Cortex of kidney (tissue), 1 donor: ENCODE results near the gene AFF3.
"Not testable (repeated sequence)": the region's sequence is repeated elsewhere in the genome, so short reads cannot be mapped to it uniquely, and the experiment has no call there.

ENCODE experiments used
- DNase-seq: peaks from one replicate; lab custom pipeline; 2025; lab: John Stamatoyannopoulos, UW

AFF3 gene

DNA sequence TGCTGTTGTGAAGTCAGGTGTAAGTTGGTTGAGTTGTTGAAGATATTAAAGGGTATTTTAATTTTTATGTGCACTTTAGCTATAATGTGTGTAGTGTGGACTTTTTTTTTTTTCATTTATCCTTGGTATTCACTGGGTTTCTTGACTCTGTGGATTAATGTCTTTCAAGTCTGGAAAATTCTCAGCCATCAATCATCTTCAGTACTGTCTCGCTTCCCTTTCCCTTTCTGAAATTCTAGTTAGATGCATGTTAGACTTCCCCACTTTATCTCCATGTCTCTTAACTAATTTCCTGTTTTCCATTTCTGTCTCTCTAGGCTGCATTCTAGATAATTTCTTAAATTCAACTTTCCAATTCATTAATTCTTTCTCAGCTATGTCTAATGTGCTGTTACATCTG lies 404.9 kb downstream of the AFF3 start:
- DNase-seq = no peak

DNA sequence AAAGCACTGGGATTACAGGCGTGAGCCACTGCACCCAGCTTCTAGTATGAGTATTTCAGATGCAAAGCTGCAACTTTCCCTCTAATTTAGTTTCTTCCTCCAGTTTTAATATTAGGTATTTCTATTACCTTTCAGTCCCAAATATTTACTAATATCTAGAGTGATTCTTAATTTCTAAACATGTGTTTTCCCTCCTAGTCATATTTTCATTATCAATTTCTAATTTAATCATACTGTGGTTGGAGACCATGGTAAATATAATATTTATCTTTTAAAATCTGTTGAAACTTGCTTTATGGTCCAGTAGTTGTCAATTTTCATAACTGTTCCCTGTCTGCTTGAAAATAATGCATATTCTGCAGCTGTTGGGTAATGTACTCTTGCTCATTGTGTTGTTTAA lies 406.6 kb downstream of the AFF3 start:
- DNase-seq = no peak

DNA sequence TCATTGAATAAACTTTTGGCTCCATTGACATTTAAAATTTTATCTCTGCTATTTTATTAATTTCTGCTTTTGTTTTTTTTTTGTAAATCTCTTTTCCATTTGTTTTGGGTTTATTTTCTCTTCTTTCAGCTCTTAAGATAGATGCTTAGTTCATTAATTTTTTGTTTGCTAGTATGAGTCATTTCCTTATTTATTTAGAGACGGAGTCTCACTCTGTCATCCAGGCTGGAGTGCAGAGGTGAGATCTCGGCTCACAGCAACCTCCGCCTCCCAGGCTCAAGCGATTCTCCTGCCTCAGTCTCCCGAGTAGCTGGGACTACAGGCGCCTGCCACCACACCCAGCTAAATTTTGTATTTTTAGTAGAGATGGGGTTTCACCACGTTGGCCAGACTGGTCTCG lies 407.1 kb downstream of the AFF3 start:
- DNase-seq = not testable (repeated sequence)

DNA sequence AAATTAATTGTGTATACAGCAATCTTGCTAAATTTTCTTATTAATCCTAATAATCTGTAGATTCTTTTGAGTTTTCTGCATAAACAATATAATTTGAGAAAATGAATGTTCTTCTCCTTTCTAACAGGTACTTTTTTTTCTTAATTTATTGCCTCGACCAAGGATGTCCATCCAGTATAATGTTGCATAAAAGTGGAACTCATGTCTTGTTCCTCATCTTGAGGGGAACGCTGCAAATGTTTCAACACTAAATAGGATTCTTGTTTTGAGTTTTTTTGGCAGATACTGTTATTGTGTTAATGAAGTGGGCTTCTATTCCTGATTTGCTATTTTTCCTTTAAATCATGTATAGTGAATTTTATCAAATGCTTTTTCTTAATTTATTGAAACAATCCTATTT lies 408.2 kb downstream of the AFF3 start:
- no peak for DNase-seq

DNA sequence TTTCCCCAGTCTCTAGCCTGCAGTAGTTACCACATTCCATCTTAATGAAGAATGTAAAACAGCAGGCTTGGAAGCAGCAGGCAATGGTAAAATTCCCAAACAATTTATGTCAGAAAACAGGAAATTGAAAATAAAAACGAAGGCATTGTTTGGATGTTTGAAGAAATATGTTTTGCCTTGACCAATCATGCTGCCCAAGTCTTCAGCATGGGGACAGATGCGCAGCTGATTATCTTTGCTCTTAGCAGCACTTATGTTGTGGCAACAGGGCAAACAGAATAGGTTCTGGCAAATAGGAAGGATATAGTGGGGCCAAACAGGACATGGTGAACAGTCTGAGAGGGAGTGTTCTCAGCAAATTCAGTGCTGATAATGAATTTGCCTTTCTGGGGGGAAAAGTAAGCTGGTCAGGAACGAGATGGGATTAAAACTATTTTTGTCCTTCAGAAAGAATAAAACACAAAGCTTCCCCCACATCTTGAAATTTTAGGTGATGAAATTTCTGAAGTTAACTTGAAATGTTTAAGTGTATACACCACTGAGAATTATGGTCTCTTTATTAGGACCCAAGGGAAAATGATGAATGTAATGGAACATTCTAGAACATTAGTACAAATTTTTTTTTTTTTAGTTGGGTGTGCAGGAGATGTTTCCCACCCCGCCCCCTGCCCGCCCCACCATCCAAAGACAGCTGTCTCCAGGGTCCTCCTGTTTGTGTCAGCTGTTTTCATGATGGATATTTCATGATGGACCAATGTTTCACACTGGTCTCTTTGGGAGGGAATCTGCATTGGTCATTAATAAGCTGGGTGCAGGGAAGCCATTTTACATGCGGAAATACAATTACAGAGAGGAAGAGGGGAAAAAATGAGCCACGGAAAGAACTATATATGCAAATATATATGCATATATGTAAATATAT lies 413.0 kb downstream of the AFF3 start:
- no peak for DNase-seq

DNA sequence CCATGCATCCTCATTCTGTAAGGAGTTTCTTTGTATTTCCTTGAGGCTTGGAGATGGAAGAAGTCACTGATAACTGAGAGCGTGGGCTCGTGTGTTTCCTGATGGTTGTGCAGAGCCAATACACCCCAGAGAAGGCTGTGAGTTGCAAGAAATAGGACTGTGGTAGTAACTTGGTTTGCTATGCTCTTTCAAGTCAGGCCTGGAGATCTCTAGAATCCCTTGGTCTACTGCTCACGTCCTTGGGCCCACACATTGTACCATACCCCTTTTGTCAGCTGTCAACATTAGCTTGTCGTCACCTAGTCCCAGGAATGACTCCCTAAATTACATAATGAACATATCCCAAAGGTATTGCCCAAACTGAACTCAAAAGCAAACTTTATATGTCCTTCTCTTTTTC lies 414.2 kb downstream of the AFF3 start:
- DNase-seq = no peak

DNA sequence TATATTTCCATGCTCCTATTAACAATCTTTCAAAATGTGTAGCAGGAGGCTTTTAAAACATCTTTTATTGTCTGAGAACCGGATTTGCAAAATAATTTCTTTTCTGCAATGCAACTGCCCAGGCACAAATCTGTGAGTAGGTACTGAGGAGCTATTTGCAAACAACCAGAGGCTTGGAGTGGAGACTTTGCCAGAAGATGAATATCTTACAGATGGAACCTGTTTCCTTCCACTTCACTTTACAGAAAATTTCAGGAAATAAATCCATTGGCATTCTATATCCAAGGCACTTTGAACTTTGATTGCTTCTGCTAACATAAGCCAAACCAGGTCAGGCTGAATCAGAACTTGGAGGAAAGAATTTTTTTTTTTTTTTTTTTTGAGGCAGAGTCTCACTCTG lies 415.2 kb downstream of the AFF3 start:
- DNase-seq = no peak

DNA sequence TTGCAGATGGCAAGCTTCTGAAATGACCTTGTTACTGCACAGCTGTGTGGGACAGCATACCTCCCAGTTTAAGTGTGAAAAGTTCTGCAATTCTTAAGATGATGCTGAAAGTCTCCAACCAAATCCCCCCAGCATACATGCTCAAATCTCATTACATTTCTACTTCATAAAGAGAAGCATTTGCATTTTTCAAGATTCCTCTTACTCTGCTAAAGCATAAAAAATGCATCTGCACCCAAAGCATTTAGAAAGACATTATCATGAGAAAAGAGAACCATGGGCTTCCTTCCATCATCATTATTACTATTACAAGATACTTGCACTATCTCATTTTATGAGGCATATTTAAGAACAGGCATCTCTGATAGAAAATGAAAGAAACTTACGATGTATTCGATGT lies 415.7 kb downstream of the AFF3 start:
- DNase-seq = no peak

DNA sequence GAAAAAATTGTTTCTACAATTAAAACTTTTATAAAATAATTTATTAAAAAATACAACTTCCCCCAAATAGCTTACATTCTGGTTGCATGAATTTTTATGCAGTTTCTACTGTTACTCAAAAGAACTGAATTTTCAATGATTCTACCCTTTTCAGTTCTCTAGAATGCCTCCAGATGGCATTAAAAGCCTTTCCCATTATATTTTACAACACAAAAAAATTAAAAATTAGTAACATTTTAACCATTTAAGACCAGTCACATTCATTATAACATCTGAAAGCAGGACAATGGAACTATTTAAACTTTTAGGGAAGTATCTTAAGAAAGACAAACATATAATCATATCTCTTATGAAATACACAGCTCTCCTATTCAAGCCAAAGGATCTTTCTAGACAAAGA lies 416.6 kb downstream of the AFF3 start:
- no peak for DNase-seq

DNA sequence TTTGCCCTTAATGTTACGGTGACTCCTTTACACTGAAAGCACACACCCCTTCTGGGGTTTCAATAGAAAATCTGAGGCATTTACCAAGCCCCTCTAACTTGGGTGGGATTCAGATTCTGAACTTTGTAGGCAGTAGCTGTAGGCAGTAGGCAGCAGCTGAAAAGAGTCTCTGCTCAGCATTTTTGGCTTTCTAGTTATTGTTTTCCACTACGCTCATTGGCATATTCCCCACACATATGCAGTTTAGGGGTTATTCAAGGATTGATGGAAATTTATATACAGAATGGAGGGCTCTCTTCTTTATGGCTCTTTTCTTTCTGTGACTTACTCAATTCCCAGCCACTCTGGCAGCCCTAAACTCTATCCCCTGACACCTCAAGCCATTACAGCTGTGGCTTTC lies 419.9 kb downstream of the AFF3 start:
- no peak for DNase-seq

DNA sequence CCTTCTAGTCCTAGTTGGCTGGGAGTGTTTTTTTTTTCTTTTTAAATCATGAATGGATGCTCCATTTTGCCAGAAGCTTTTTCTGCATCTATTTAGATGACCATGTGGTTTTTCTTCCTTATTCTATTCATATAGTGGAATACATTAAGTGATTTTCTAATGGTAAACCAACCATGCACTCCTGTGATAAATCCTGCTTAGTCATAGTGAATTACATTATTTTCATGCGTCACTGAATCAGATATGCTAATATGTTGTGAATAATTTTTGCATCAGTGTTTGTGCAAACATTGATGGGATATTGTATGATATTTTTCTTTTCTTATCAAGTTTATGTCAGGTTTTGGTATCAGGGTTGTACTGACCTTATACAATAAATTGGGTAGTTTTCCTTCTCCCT lies 423.3 kb downstream of the AFF3 start:
- DNase-seq = no peak

DNA sequence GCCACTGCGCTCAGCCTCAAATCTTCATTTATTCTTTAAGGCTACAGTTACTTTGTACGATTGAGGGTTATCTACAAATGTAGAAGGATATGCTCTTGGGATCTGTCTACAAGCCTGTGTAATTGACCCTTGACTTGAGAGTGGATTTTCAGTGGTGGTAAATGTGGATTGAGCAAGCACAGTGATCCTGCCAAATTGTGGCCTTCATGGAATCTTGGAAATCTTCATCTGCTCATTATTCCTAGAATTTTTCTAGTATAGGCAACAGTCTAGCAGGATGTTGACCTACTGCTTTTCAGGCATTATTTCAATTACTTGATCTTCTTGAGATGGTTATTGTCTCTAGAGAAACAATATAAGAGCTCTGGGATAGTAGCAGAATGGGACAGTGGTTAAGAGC lies 426.4 kb downstream of the AFF3 start:
- no peak for DNase-seq

DNA sequence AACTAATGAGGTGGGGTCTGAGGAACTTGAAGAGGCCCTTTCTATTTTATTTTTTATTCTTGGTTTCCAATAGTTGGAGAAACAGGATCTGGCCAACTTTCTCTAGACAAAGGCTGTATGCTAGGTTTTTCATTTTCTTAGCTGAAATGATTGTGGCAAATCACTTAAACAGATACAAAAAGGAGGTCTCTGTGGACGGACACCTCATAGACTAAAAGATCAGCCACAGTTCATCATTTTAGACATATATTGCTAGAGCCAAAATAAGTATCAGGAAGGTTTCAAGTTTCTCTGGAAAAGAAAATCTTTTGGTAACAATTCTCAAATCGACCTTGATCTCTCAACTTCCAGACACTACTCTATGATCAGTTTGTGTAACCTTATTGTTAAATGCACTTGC lies 428.0 kb downstream of the AFF3 start:
- no peak for DNase-seq

DNA sequence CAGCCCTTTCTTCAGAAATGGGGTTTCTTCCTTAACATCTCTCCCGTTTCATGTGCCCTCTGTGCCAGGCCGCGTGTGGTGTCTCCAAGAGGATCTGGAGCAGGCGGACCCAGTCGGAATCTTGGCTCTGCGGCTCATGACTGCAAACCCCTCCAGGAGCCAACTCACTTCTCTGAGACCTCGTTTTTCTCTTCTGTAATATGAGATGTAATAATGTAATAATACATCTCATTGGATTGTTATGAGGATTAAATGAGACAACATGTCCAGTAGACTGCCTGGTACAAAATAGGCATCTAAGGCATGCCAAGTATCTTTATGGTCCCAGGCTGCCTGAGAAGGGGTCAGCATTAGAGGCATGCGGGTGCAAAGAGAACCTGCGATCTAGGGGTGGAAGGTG lies 431.2 kb downstream of the AFF3 start:
- no peak for DNase-seq

DNA sequence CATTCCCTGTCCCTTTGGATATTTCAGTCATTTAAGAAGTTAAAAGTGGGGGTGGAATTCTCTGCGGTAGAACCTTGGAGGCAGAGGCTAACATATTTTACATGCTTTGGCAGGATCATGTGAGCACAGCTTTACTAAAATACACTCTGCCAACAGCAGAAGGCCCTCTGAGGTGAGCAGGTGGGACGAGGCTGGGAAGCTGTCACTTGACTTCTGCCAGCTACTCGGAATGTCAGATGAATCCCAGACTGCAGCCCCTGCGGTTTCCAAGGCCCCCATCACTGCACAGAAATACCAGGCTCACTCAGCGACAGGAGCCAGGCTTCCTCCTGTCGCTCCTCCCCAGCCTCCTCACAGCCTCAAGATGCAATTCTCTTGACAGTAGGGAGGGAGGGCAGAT lies 431.7 kb downstream of the AFF3 start:
- no peak for DNase-seq

DNA sequence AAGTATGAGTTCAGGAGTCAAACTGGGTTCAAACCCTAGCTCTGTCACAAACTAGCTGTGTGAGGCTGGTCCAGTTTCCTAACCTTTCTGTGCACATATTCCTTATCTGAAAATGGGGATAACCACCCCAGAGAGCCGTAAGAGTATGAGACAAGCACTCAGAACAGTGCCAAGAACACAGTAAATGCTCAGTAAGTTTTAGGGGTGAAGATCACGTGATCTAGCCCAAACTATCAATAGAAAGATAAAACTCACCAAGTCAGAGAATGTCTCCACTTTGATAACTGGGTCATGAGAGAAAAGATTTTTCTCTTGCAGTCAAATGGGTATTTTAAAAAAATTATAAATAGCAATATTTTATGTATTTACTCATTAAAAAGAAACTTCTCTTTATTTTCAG lies 433.2 kb downstream of the AFF3 start:
- no peak for DNase-seq

DNA sequence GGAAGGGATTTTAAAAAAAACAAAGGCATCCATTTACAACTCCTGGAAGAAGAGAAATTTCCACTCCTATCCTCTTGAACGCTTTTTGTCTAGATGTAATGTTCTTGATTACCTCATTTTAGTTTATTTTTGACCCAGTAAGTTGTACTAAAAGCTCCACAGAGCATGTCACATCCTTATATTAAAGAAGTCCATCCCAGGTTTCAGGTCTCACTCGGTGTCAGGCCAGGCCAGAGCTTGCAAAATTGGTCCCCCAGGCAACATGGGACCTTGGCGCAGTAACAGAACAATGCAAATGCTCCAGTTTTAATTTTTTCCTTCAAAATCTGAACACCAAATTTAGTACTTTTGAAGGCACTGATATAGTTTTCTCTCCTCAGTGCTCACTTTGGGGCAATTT lies 434.2 kb downstream of the AFF3 start:
- no peak for DNase-seq

DNA sequence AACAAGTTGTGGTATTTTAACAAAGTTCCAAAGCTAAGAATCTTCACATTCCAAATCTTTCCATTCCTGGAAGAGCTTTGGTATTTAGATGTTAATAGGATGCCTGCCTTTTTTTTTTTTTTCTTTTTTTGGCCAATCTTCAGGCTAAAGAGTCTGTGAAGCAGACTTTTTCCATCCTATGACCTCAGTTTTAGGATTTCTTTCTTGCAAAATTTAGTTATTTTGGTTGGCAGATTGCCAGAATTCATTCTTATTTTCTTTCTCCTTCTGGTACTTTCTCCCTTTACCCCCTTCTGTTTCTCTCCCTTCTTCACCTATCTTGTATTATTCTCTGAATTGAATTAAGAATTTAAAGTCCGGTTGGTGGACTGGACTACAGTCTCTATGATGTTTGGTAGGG lies 434.8 kb downstream of the AFF3 start:
- DNase-seq = no peak

DNA sequence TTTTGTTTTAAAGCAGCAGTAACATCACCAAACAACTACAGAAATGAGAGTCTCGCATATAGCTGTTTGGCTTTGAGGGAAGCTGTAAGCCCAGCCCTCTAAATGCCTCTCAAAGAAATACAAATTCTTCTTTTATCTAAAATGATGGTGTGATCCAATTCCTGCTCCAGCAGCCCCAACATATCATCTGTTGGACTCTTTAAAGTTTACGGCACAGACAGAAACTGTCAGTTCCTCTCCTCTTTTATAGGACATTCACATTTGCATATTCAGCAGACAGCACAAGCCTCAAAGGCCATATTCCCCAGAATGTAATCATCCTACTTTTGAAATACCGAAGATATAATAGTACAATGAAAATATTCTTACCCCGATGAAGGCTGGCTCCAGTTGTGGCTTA lies 435.7 kb downstream of the AFF3 start:
- DNase-seq = no peak

DNA sequence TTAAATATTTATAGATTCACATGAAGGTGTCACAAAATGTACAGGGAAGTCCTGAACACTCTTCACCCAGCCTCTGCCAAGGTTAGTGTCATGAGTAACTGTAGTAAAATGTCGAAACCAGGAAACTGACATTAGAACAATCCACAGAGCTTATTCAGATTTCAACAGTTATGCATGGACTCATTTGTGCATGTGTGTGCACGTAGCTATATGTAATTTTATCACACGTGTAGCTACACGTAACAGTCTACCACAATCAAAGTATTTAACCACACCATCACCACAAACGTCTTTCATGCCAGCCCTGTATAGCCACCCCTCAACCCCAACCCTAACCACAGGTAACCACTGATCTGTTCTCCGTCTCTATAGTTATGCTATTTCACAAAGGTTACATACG lies 440.9 kb downstream of the AFF3 start:
- DNase-seq = no peak

DNA sequence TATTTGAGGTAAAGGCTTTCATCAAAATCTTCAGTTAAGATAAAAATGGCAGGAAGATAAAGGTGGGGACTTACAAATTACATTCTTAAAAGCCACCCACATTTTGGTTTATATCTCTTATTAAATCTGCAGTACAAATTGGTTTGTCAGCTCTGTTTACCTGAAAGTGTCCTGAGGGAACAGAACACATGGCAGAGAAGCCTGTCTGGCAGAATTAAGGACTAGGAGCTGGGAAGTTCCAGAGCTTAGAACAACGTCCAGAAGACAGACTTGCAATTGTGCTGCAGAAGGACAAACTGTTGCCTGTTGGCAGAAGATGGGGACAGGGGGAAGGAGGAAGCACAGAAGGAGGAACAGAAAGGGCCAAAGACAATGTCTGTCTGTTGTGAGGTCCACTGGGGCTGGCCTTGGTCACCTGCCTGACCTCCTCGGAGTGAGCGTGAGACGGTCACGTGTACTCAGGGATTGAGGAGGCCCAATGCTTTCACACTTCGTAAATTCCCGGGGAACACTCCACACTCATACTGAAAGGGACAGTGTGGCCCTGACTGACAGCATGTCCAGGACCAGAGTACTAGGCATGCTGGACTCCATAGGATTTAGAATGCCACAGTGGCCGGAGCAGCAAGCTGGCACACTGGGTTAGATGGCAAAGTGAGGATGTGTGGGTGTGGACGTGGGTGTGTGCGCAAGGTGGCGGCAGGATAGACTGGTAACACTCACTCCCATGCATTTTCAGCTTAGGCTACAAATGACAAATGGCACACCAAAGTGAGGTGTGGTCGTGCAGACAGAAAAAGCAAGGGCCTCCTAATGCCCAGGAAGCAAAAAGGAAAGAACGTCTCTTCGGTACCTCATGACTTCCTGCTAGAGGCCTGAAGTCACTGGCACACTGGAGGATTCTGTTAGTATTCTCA lies 441.6 kb downstream of the AFF3 start:
- no peak for DNase-seq

DNA sequence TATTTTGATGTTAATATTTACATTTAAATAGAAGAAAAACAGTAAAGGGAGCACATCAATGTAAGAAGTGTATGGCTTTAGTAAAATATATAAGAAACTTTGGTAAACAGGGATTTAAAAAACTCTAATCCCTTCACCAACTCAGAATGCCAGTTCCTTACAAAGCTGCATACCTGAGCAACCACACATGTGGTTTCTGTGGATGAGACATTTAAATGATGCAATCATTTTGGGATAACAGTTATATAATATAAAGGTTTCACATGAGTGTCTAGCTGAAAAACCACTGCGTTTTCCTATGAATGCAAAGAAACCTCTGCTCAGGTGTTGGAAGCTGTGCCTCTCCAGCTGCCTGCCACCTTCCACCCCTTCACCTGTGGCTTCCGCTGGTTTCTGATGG lies 443.5 kb downstream of the AFF3 start:
- DNase-seq = no peak
